ENCODE measurements around the gene RALY.

Gene RALY

GRCh38 chr20:34011275-34011674 lies 17.6 kb downstream of the RALY start:
- H3K4me3 ChIP-seq (ENCODE audit: control insufficient read depth, low read depth, low read length): no peak overlapping the region
- TF ChIP-seq CTCF (conservative IDR thresholded peaks at IDR 0.05; ENCODE audit: control insufficient read depth, insufficient read depth, low read depth, low read length): no peak
- no peak for DNase-seq (ENCODE audit: low read depth)

GRCh38 chr20:34012330-34012729 lies 18.6 kb downstream of the RALY start:
- DNase-seq (ENCODE audit: low read depth): no peak
- no peak overlapping the region for H3K4me3 ChIP-seq (ENCODE audit: control insufficient read depth, low read depth, low read length)
- TF ChIP-seq CTCF (conservative IDR thresholded peaks at IDR 0.05; ENCODE audit: control insufficient read depth, insufficient read depth, low read depth, low read length): no peak

- TF ChIP-seq CTCF (conservative IDR thresholded peaks at IDR 0.05; ENCODE audit: control insufficient read depth, insufficient read depth, low read depth, low read length): no peak
- no peak for DNase-seq (ENCODE audit: low read depth)
- H3K4me3 ChIP-seq (ENCODE audit: control insufficient read depth, low read depth, low read length): no peak overlapping the region
These were observed 19.0 kb downstream of the RALY start for GRCh38 chr20:34012735-34013134.

- no peak for DNase-seq (ENCODE audit: low read depth)
- TF ChIP-seq CTCF (conservative IDR thresholded peaks at IDR 0.05; ENCODE audit: control insufficient read depth, insufficient read depth, low read depth, low read length): no peak
- no peak overlapping the region for H3K4me3 ChIP-seq (ENCODE audit: control insufficient read depth, low read depth, low read length)
These were observed 19.8 kb downstream of the RALY start for GRCh38 chr20:34013554-34013953.

GRCh38 chr20:34014878-34015277 lies 21.2 kb downstream of the RALY start:
- H3K4me3 ChIP-seq (ENCODE audit: control insufficient read depth, low read depth, low read length): no peak overlapping the region
- DNase-seq (ENCODE audit: low read depth): no peak
- TF ChIP-seq CTCF (conservative IDR thresholded peaks at IDR 0.05; ENCODE audit: control insufficient read depth, insufficient read depth, low read depth, low read length): no peak

GRCh38 chr20:34015401-34016335 lies 22.0 kb downstream of the RALY start:
- DNase-seq (ENCODE audit: low read depth): no peak
- no peak for TF ChIP-seq CTCF (conservative IDR thresholded peaks at IDR 0.05; ENCODE audit: control insufficient read depth, insufficient read depth, low read depth, low read length)
- no peak overlapping the region for H3K4me3 ChIP-seq (ENCODE audit: control insufficient read depth, low read depth, low read length)
